Stimulated activated CD4-positive, alpha-beta T cell treated with anti-CD3 and anti-CD28 coated beads, TNF-alpha, amount 100 ng/mL, for 4 hours (primary cell): ENCODE data around the gene WFDC1.
A peak's percentile ranks its signal among the peaks of the same experiment; 100 is the strongest.

Experiments used
- DNase-seq, 3 experiments: peaks; one replicate each; pipeline ENCODE4 v3.0.0-alpha.2; 2020; ENCODE audit warnings: low read depth in 3 of 3

The WFDC1 gene

DNA sequence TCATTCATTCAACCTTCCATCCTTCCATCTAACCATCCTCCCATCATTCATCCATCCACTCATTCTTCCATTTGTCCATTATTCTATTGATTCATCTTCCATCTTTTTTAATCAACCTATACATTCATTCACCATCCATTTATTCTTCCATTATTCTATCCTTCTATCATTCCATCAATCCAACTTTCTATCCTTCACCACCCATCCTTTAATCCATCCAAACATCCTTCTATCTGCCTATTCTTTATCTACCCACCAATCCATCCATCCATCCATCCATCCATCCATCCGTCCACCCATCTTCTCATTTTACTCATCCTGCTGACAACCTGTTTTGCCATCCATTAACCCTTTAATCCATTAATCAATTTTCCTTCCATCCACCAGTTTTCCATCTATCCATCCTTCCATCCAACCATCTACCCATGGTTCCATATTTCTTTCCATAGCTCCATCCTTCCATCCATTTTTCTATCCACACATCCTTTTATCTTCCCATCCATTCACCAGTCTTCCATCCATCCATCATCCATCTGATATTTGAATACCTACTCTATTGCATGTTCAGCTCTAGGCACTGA lies 21.8 kb upstream of the WFDC1 start:
- DNase-seq: no peak

- DNase-seq: no peak
Measured at GRCh38 chr16:84274515-84274914, 20.2 kb upstream of the WFDC1 start.

DNA sequence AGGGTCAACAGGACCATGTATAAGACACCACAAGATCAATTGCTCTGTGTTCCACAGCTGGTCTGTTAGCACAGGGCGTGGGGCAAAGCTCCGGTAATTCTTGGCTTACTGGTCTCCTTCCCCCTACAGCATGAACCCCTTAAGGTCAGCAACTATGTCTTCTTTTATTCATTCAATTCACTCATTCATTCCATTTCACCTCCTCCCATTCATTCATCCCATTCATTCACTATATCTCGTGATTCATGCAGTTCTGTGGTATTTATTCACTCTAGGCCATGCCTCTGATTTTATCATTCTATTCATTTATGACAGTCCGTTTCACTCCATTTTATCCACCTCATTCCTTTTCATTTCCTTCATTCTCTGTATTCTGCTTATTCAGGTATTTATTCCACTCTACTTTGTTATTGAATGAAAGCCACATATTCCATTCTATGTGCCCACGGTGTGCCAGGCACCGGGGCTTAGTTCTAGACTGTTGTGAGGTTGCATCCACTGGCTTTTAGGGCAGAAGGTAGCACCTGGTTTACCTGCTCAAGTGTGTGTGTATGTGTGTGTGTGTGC lies 19.0 kb upstream of the WFDC1 start:
- DNase-seq: no peak

DNA sequence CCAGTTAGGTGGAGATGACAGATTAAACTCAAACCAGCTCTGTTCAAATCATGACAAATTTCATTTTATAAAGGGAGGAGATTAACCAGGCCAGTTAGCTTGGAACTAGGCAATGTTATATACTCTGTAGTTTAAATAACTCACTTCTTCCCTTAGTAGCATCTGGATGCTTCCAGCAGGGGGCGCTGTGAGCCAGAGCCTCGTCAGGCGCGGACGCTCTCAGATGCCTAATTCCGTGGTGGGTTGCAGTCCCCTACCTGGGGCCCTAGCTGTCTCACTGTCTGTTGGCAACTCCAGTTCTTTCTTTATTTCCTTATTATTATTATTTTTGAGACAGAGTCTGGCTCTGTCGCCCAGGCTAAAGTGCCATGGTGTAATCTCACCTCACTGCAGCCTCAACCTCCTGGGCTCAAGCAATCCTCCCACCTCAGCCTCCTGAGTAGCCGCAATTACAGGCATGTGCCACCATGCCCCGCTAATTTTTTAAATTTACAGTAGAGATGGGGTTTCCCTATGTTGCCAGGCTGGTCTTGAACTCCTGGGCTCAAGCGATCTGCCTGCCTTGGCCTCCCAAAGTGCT lies 17.3 kb upstream of the WFDC1 start:
- DNase-seq: peak; percentile 39 to 51 (median 49)

DNA sequence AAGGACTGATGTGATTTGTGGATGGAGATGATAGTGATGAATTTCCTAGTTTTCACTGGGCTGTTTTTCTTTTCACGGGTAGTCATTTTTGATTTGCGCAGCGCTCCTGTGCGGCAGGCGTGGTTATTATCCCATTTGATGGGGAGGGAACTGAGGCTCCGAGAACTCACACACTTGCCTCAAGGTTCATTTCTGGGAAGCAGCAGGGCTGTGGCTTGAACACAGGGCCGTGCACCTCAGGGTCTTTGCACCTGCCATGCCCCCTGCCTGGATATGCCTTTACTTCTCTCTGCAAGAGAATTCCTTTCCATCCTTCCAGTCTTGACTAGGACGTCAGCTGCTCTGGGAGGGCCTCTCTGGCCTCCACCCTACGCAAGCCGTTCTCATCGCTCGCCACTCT lies 16.3 kb upstream of the WFDC1 start:
- no peak for DNase-seq

DNA sequence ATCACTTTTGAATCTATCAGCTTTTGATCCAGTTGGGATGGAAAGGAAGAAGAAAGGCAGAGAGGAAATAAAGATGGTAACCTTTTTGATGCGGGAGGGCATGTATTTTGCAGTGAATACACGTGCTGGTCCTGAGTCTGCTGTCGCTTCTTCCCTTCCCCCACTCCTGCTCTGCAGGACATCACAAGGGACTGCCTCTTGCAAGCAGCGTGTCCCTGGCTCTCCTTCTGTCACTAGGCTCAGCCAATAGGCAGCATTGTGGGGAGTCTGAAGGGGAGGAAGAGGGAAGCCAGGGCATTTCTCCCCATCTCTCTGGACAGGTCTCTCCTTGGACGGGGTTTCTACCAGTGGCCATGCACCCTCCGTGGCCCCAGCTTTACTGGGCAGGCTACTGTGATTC lies 15.7 kb upstream of the WFDC1 start:
- DNase-seq: no peak

- no peak for DNase-seq
Measured at GRCh38 chr16:84279881-84280280, 14.8 kb upstream of the WFDC1 start.

GRCh38 chr16:84281074-84281473 lies 13.6 kb upstream of the WFDC1 start:
- DNase-seq: no peak

- no peak for DNase-seq
Measured at GRCh38 chr16:84282533-84282932, 12.1 kb upstream of the WFDC1 start.

DNA sequence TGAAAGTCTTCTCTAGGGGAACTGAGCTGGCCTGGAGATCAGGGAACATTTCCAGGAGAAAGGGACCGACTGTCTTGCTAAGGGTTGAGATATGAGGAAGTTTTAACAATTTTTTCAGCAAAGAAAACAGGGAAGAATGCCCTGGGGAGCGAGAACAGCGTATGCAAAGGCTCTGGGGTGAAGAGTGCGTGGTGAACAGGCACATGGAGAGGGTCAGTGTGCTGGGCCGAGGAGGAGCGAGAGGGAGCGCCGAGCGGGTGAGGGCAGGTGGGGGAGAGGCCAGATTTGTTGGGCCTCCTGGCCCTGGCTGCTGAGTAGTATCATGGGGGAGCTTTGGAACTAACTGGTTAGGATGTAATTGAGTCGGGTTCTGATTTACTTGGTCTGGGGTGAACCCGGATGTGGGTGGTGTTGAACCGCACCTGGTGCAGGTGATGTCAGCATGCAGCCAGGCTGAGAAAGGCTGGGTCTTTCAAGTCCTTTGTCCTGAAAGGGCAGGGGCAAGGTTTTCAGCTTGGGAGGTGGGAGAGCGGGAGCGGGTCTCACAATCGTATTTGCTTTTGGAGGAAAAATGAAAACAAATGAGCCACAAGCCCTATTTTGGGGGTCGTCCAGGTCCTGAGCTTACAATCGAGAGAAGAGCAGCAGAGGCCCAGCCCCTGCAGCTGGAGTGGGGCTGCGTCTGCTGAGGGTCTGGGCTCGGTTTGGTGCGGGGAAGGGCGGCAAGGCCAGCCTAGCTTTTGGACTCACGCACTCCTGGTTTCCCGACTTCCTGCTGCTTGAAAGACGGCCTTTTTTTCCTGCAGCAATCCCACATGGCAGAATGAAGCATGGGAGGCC lies 11.1 kb upstream of the WFDC1 start:
- DNase-seq: no peak

DNA sequence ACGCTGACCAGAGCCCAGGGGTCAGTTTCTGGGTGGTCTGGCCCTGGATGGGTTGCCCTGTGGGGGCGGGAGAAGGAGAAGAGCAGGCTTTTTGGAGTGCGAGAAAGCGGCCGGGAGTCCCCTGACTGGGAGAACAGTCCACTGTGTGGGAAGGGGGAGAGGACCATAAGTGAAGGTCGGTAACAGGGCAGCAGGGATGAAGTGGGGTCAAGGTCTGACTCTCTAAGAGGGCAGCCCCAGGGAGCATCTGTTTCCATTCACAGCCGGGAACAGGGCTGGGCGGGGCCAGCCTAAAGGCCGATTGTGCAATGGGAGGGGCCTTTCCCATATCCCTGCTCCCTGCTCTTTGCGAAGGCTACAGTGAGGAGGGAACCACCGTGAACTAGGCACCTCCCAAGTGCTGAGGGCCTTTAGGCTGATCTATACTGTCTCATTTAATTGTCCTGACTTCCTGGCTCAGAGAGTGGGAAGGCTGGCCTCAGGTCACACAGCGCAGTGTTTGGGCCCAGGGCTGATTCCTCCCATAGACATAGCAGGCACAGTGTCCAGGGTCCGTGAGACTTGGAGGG lies 10.4 kb upstream of the WFDC1 start:
- DNase-seq: no peak

DNA sequence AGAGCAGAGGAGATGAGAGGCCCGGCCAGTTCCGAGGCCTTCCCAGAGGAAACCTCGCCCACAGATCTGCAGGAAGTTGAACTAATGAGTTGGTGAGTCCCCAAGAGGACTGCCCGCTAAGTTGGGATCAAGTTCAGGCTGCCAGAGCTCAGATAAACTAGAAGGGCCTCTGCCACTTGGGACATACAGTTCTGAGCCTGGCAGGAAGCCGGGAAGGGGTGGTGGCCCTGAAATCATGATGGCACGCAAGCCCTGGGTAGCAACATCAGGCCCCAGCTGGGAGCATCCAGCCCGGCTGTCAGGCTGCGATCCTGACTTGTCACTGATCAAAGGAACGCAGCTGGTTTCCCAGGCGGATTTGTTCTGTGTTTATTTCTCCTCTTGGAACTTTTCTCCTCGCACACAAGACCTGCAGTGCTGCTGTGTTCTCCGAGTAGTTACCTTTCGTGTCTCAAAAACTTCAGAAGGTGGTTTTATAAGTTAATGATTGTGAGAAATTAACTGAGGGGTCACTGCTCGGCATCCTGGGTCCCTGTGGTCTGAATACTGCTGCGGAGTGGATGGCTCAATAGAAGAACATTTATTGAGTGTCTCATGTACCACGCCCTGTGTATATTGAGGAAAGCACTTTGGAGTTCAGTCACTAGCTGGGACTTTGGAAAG lies 8.0 kb upstream of the WFDC1 start:
- no peak for DNase-seq

DNA sequence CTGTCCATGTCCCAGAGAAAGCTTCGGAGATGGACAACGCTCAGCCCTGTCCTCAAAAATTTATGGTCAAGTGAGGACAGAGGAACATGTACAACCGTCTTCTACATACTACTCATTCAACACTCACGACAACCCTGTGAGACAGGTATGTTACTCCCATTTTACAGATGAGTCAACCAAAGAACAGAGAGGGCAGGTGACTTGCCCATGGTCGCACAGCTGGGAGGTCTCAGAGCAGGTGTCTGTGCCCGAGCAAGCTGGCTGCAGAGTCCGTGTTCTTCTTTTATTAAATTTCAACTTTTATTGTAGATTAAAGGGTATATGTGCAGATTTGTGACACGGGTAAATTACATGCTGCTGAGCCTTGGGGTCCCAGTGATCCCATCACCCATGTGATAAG lies 5.8 kb upstream of the WFDC1 start:
- DNase-seq: no peak

DNA sequence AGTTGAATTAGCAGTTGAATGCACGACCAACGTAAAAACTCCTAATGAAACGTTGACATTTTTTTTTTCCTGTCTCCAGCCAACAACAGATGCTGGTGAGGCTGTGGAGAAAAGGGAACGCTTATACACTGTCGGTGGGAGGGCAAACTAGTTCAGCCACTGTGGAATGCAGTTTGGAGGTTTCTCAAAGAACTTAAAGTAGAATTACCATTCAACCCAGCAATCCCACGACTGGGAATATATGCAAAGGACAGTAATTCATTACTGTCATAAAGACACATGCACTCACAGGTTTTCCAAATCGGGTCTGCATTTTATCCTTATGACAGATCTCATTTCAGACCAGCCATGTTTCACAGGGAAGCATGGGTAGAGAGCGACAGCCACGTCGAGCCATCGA lies 3.5 kb upstream of the WFDC1 start:
- no peak for DNase-seq

DNA sequence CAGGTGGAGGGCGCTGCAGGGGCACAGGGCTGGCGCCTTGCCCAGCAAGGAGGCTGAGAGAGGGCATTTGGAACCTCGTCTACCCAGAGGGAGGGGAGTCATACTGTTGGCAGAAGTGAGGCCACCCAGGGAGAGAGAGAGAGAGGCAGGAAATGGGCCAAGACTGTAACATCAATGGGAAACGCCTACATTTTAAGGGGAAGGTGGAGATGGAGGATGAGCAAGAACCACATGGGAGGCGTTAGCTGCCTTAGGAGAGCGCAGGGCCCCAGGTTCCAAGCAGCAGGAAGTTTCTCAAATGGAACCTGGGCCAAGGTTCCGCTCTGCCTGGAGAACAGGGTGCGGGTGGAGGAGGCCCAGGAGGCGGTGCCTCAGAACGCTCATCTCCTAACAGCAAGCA lies 2.7 kb upstream of the WFDC1 start:
- no peak for DNase-seq

- DNase-seq: no peak
Measured at GRCh38 chr16:84293406-84293805, 1.3 kb upstream of the WFDC1 start.

DNA sequence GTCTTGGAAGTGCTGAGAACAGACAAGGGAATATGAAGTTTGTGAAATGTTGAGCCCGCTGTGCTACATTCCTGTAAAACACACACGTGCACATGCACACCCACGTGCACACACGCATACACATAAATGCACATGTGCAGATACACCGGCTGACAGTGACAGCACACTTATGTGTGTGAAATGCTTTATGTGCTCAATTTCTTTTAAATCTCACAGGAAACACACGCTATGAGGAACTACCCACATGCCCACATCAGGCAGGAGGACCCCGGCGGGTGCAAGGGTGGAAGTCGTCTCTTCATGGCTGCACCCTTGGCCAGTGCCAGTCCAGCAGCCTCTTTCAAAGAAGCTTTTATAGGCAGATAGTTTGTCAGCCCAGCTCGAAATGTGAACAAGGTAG lies 561 bp upstream of the WFDC1 start:
- DNase-seq: no peak

- no peak for DNase-seq
Measured at GRCh38 chr16:84295203-84295860, 654 bp downstream of the WFDC1 start.

GRCh38 chr16:84298376-84298899 lies 3.8 kb downstream of the WFDC1 start:
- no peak for DNase-seq

DNA sequence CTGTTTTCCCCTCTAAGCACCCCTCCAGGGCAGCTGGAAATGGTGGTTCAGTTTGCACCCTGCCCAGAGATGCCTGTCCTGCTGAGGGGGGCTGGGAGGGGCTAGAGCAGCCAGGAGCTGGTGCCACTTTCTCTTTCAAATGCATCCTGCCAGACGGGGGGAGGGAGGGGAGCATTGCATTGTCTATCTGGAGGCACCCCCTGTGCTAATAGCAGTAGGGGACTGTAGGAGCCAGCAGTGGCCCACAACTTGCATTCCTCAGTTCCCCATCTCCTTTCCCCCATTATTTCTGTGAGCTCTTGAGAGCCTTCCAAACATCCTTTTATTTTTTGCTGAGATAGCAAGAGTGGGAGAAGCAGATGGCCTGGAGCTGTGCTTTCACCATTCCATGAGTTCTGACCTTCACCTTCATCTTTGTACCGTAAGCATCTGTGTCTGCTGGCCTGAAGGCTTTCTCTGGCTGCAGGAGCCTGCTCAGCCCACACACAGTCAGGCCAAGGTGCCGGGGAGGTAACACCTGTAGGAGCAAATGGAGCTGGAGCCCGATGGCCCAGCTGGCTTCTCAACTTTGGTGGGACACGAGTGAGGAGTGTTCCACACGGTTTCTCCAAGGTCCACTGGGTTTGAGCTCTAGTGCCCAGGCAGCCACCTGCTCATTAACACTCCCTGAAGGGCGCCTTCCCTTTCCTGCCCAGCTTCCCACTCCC lies 5.2 kb downstream of the WFDC1 start:
- no peak for DNase-seq
